ENCODE data around the gene ANTXR1. TPM values are rescaled to one million over a fixed set of nuclear protein-coding genes. Genes with fewer than 3 reads are reported as not detected.

ANTXR1 gene
- total RNA-seq, 6 donors from 2014 or later = 11.5 to 76.4 (median 31.4) TPM

DNA sequence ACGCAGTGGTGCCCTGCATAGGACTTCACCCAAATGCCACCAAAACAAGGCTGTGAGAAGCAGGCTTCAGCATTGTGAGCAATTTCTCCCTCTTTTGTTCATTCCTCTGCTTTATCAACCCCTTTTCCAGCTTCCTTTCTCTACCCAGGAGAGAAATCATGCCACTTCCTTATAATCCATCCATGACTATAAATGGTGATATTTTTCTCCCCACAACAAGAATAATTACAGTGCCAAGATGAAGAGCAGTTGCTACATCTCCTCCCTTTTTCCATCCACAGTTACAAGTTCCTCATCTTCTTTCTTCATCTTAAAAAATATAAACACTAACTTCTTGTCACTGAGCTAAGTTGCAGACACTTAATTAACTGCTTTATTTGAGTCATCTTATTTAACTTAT is 167.2 kb downstream of the ANTXR1 start:
- WGBS, 2 donors = 79 to 95% methylated on average over 1 of the region's 1 CpG
- no peaks in the 10 kb centered on the region for H3K9me3 ChIP-seq
- H3K36me3 ChIP-seq = peaks cover 0 to 8% (median 0%) of the 10 kb centered on the region in 4 donors
- no peak for ATAC-seq (ENCODE audit: low FRiP score in 2 of 2)
- H3K27me3 ChIP-seq = no peaks in the 10 kb centered on the region
- no peak for DNase-seq
- peaks cover 23 to 37% (median 27%) of the 10 kb centered on the region in 4 donors for H3K4me1 ChIP-seq
- TF ChIP-seq EP300 (IDR thresholded peaks at IDR 0.05) (no peak), POLR2AphosphoS5 (IDR thresholded peaks at IDR 0.05) (no peak), POLR2A (IDR thresholded peaks at IDR 0.05) (no peak)
- TF ChIP-seq, protein P1, sequence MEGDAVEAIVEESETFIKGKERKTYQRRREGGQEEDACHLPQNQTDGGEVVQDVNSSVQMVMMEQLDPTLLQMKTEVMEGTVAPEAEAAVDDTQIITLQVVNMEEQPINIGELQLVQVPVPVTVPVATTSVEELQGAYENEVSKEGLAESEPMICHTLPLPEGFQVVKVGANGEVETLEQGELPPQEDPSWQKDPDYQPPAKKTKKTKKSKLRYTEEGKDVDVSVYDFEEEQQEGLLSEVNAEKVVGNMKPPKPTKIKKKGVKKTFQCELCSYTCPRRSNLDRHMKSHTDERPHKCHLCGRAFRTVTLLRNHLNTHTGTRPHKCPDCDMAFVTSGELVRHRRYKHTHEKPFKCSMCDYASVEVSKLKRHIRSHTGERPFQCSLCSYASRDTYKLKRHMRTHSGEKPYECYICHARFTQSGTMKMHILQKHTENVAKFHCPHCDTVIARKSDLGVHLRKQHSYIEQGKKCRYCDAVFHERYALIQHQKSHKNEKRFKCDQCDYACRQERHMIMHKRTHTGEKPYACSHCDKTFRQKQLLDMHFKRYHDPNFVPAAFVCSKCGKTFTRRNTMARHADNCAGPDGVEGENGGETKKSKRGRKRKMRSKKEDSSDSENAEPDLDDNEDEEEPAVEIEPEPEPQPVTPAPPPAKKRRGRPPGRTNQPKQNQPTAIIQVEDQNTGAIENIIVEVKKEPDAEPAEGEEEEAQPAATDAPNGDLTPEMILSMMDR (IDR thresholded peaks at IDR 0.05) = no peak
- peak overlapping the region in 1 of 4 donors; percentile 91 for H3K27ac ChIP-seq
- no peak overlapping the region for H3K4me3 ChIP-seq

DNA sequence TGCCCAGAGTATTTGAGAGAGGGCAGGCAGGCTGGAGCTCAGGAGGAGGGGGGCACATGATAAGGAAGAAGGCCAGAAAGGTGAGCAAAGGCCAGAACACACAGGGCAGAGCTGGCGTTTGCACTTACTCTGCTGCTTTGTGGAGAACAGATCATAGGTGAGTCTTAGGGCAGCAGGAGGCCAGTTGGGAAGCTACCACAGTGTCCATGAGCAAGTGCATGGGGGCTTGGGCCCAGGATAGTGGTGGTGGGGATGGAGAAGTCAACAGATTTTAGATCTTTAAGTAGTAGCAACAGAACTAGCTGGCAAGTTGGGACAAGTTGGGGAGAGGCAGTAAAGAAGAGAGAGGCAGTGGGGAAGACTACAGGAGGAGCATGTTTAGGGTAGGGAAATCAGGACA is 168.0 kb downstream of the ANTXR1 start:
- peaks cover 19 to 31% (median 23%) of the 10 kb centered on the region in 4 donors for H3K4me1 ChIP-seq

DNA sequence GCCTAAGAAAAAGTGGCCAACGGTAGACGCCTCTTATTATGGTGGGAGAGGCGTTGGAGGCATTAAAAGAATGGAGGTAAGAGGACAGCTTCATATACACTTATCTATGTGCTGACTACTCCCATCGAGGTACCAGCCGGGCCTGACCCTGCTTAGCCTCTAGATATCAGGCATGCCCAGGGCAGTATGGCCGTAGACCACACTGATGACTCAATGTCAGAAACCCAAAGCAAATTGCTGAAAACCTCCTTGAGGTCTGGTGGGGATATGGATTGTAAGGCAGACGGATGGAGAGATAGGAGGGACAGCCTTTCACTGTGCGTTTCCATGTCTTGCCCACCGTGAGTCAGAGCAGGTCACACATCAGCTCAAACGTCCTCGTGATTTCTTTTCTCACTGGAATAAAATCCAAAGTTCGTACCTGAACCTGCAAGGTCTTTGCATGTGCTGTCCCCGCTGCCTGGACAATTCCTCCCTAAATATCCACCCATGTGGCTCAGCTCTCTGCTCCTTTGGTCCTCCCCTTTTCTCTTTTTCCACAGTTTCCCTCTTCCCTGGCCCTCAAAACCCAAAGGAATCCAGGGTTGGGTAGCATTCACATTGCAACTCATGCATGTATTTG is 168.9 kb downstream of the ANTXR1 start:
- Histone ChIP-seq H3K27me3 (no peaks in the 10 kb centered on the region), H3K36me3 (peaks cover 0 to 8% (median 0%) of the 10 kb centered on the region in 4 donors), H3K27ac (no peak overlapping the region), H3K4me3 (no peak overlapping the region), H3K9me3 (no peaks in the 10 kb centered on the region), H3K4me1 (peaks cover 13 to 21% (median 16%) of the 10 kb centered on the region in 4 donors)
- ATAC-seq (ENCODE audit: low FRiP score in 2 of 2) (no peak), DNase-seq (no peak)
- 85 to 96% methylated on average over 13 of the region's 13 CpGs for WGBS, 2 donors
- TF ChIP-seq, protein P1 (IDR thresholded peaks at IDR 0.05) = no peak
- TF ChIP-seq POLR2AphosphoS5 (IDR thresholded peaks at IDR 0.05) (no peak), EP300 (IDR thresholded peaks at IDR 0.05) (no peak), POLR2A (IDR thresholded peaks at IDR 0.05) (no peak)

More for the DNA sequence above, 168.0 kb downstream of the ANTXR1 start:
- 95% methylated on average over 1 of the region's 1 CpG for WGBS, 2 donors
- Histone ChIP-seq H3K27me3 (no peaks in the 10 kb centered on the region), H3K4me3 (no peak overlapping the region), H3K9me3 (no peaks in the 10 kb centered on the region), H3K27ac (peak overlapping the region in 2 of 4 donors; percentile 24 to 56), H3K36me3 (peaks cover 0 to 8% (median 0%) of the 10 kb centered on the region in 4 donors)
- TF ChIP-seq EP300 (IDR thresholded peaks at IDR 0.05) = no peak
- TF ChIP-seq, protein P1 (IDR thresholded peaks at IDR 0.05) = no peak
- no peak for TF ChIP-seq POLR2AphosphoS5 (IDR thresholded peaks at IDR 0.05)
- no peak for TF ChIP-seq POLR2A (IDR thresholded peaks at IDR 0.05)
- DNase-seq (no peak), ATAC-seq (ENCODE audit: low FRiP score in 2 of 2) (no peak)

DNA sequence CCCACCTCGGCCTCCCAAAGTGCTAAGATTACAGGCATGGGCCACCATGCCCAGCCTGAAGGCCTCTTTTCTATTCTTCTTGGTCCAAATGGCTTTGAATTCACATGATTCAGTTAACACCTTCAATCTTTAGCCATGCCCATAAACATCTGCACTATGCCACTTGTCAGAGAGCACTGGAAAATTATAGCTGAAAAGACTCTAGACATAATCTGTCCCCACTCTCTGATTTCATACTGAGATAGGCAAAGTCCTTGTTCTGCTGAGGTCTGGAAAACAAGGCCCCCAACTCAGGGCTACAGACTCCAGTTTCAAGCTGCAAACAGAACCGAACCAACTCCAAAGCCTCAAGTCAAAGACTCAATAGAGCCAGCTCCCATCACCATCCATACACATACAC is 170.7 kb downstream of the ANTXR1 start:
- Histone ChIP-seq H3K27ac (no peak overlapping the region), H3K36me3 (peaks cover 0 to 8% (median 0%) of the 10 kb centered on the region in 4 donors), H3K9me3 (no peaks in the 10 kb centered on the region), H3K4me1 (peaks cover 2 to 5% (median 3%) of the 10 kb centered on the region in 4 donors), H3K4me3 (no peak overlapping the region), H3K27me3 (no peaks in the 10 kb centered on the region)
- DNase-seq (no peak), ATAC-seq (ENCODE audit: low FRiP score in 2 of 2) (no peak)
- TF ChIP-seq EP300 (IDR thresholded peaks at IDR 0.05) (no peak), POLR2AphosphoS5 (IDR thresholded peaks at IDR 0.05) (no peak), POLR2A (IDR thresholded peaks at IDR 0.05) (no peak)
- WGBS, 2 donors = 83 to 89% methylated on average over 2 of the region's 2 CpGs

DNA sequence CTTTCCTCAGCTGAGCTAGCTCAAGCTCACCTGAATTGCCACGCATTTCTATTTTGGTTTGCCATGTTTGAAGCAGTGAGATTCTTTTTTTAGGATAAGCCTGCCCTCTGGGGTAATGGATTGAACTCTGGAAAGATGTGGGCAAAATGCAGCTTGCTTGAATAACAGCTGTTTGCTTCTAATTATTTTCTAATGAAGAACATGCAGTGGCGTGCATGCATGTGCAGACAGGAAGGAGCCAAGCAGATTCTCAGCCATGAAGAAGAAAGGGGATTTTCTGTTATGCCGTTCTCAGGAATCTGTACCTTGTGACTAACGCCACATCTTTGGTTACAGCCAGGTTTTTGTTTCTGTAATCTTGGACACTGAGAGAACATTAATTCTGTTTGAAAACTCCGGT is 171.2 kb downstream of the ANTXR1 start:
- no peak for TF ChIP-seq POLR2AphosphoS5 (IDR thresholded peaks at IDR 0.05)
- TF ChIP-seq POLR2A (IDR thresholded peaks at IDR 0.05) = no peak
- TF ChIP-seq EP300 (IDR thresholded peaks at IDR 0.05) = no peak
- TF ChIP-seq, protein P1 (IDR thresholded peaks at IDR 0.05) = no peak
- no peak overlapping the region for H3K27ac ChIP-seq
- no peak for DNase-seq
- H3K36me3 ChIP-seq = peaks cover 0 to 8% (median 0%) of the 10 kb centered on the region in 4 donors
- H3K9me3 ChIP-seq = no peaks in the 10 kb centered on the region
- WGBS, 2 donors = 82 to 90% methylated on average over 5 of the region's 5 CpGs
- H3K4me3 ChIP-seq = no peak overlapping the region
- no peaks in the 10 kb centered on the region for H3K27me3 ChIP-seq
- no peak for ATAC-seq (ENCODE audit: low FRiP score in 2 of 2)
- no peaks in the 10 kb centered on the region for H3K4me1 ChIP-seq
